ENCODE measurements around the gene BICRAL.
"Not testable (repeated sequence)": the region's sequence is repeated elsewhere in the genome, so short reads cannot be mapped to it uniquely, and the experiment has no call there.

Gene BICRAL

DNA sequence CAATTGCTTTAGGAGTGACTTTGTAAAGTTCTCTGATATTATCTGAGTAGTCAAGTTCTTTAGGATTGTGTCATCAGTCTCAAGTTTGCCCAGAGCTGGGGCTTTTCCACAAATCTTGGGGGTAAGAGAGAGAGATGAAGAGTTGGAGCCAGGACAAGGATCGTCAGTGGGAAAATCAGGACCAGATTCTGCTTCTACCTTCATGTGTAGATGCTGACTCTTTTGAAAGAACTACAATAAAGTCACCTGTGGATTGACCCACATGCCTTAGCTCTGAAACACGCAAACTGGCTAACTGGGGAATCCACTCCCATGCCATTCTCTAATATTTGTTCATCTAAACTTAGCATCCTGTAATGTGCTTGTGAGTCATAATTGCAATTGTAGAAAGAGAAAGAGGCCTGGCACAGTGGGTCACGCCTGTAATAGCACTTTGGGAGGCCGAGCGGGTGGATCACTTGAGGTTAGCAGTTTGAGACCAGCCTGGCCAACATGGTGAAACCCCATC, 15.6 kb upstream of the BICRAL start:
- DNase-seq = no peak

DNA sequence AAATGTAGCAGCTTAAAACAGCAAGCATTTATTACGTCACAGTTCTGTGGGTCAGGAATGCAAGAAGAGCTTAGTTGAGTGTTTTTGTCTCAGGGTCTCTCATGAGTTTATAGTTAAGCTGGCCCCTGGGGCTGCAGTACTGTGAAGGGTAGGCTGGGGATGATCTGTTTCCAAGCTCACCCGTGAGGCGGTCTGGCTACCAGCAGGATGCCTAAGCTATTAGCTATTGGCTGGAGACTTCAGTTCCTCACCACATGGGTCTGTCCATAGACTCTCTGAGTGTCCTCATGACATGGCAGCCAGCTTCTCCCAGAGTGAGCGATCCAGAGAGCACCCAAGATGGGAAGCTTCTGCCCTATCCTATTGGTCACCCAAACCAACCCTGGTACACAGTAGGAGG, 12.8 kb upstream of the BICRAL start:
- no peak for DNase-seq

DNA sequence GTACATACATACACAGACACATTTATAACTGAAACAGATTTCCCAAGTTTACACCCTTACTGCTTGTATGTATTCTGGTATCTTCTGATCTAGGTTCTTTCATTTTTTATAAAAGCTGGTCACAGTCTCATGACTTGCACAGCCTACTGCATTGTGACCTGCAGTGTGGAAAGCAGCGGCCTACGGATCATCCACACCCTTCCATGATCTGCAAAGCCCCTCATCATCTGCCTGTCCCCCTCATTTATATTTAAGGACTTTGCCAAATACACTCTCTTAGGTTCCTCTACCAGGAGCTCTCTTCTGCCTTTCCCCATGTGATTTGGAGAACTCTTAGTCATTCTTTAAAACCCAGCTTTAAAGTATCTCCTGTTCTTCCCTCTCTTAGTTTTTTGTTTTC, 12.0 kb upstream of the BICRAL start:
- DNase-seq = no peak

DNA sequence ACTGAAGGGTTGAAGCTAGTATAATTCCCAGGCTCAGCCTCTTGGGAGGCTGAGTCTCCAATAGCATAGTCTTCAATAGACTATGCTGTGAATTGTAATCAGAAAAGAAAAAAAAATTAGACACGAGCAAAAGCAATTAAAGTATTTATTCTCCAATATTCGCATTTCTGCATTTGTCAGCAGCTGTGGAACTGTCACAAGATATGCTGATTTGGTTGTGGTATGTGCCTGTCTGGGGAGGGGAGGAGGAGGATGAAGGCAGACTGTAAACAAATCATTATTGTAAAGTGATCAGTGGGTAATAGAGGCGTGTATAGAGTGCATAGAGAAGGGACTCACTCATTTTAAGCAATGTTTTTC, 10.1 kb upstream of the BICRAL start:
- no peak for DNase-seq

DNA sequence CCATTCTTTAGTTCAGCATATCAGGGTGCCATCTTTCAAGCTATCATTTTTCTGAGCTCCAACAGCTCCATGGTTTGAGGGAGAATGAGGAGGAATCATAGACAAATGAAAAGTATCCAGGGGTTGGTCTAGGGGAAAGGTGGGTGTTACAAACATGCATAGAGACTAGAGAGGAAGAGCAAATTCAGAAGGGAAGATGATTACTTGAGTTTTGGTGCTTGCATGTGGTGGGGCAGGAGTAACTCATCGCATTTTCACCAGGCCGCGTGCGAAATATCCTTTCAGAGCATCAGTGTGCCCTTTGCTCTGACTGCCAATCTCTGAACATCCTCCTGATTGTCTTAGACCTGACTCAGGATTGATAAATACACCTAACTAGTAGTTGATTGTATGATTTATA, 7.7 kb upstream of the BICRAL start:
- no peak for DNase-seq

DNA sequence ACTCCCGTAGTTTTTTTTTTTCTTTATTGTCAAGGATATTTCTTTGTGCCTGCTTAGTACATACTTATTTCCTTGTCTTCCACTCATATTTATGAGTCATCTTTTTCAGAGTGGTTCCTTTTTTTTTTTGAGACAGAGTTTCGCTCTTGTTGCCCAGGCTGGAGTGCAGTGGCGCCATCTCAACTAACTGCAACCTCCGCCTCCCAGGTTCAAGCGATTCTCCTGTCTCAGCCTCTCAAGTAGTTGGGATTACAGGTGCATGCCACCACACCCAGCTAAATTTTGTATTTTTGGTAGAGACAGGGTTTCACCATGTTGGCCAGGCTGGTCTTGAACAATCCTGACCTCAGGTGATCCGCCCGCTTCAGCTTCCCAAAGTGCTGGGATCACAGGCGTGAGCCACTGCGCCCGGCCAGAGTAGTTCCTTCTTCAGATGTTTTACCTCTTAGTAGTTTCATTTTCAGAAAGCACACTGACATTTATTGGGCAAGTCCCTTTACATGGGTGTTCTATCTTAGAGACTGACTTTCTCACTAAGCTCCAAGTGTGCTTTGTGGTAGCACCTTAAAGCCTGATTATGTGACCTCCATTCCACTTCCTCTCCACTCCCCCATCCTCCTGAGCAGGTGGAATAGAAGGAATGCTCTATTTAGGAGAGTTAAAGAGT, 6.9 kb upstream of the BICRAL start:
- not testable (repeated sequence) for DNase-seq

DNA sequence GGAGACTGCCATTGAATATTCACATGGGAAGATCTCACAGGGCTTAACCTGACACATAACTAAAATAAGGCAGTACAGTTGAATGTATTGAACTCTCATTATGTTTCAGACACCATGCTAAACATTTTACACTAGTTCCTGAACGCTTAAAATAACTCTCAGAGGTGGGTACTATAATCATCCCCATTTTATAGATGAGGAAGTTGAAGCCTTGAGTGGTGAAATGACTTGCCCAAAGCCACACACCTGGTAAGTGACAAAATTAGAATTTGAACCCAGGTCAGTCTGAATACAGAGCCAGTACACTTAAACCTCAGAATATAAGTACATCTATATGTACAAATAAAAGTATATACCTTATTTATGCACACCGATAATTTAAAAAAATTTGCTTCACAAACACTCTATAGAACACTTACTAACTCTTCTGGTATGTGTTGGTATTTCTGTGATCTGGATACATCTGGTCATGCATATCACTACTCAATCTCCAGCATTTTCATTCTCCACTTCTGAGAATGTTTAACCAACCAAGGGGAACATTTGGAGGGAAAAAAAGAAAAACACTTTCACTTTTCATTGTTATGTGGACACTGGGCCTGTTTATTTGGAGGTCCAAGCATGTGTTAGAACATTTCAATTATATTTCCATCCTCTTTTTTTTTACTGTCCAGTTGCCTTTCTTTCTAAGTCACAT, 4.6 kb upstream of the BICRAL start:
- DNase-seq = no peak

DNA sequence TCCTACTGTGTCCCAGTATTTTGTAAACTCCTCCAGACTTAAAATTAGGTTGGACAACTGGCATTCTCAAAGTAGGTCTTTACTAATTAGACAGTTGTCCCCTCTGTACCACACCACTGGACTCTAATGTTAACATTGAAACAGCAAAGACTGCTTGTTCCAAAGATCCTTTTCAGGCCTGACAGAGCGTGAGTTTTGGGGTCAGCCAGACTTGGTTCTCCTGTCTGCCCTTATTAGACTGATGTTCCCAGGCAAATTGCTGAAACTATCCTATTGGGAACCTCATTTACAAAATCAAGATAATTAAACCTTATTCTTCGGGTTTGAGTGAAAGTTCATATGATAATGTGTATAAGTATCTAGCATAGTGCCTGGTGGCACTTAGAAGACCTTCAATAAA, 3.7 kb upstream of the BICRAL start:
- DNase-seq = no peak

DNA sequence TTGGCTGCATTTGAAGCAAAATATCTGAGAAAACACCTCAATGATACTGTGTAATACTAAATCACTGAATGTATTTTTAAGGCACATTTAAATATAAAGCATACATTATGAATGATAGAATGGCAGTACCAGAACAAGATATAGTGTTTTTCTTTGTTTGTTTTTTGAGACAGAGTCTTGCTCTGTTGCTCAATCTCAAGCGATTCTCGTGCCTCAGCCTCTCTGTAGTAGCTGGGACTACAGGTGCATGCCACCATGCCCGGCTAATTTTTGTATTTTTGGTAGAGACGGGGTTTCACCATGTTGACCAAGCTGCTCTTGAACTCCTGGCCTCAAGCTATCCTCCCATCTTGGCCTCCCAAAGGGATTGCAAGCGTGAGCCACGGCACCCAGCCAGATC, 2.3 kb upstream of the BICRAL start:
- DNase-seq = no peak

DNA sequence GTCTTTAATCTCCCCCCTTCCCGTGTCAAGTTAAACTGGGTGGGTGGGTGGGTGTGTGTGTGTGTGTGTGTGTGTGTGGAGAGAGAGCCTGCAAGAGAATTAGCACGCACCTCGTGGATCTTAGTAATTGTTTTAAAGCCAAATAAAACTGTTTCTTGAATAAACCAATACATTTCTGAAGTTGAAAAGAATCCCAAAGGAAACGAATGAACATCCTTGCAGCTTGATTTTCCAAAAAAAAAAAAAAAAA, 381 bp upstream of the BICRAL start:
- DNase-seq = peak; percentile 55

DNA sequence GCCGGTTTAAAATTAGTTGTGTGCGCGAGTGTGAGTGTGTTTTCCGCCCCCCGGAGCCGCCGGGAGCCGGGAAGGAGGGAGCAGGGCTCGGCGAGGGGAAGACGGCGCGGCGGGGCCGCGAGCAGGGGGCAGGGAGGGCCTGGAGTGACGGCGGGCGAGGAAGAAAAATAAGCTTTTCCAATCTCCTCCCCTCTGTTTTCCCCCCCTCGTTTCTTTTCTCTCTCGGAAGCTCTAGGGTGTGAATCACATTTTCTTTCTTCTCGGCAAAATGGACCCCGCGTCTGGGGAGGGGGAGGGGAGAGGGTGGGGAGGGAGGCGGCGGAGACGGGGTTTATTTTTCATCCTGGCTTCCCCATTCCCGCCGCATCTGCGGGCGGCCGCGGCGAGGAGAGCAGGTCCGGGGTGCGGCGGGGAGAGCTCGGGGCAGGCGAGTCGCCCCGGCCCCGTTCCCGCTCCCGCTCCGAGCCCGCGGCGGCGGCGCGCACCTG, 881 bp downstream of the BICRAL start:
- peak; percentile 92 for DNase-seq

DNA sequence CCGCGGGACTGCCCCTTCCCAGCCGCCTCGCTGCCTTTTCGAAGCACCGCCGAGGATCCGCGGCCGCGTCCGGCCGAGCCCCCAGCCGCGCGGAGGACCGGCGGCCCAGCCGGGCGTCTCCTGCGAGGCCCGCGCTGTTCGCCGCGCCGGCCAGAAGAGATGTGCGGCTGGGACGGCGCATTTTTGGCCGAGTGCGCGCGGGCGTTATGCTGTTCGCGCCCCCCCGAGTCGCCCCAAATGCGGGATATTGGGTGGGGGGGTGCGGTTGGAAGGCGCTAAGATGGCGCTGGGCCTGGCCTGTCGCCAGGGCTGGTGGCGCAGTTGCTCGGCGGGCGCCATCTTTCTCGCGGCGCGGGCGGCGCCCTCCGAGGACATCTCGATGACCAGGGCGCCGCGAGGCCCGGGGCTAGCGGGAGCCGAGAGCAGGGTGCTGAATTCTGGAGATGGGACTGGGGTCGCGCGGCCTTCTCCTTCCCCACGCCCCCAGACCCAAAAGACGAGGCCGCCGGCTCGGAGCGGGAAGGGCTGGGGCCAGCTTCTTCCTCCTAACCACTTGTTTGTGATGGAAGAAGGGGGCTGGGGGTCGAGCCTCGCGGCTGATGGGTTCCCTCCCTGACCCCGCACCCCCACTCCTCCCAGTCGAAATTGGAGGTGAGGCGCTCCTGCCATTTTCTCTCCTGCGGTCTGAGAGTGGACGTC, 1.5 kb downstream of the BICRAL start:
- peak; percentile 93 for DNase-seq

DNA sequence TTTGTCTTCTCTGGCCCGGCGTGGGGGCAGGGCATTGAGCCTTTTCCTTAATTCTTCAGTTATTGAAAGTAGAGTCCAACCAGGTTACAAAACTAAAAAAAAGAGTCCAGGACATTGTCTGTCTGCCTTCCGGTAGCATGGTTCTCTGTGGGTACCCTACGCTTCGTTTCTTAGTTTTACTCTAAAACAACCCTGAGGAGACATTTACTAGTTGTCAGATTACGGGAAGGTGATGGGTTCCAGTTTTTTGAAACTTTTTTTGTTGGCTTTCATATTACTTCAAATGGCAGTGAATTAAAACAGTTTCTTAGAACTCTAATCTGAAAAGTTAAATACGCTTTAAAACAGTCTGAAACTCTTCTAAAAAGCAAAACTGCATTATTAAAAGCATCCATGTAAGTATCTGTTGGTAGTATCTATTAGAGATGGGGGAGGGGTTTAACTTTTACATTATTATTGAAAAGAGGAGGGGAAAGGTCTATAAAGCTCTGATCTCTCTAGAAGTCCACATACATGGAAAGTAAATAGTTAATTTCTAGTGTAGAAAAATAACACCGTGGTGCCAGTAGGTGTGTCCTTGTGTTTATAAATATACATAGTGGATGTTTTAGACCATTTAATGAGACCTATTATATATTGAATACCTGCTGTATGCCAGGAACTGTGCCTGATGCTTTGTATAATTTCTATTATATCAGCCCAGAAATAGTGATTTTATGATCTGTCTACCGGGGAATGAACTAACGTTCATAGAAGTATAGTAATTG, 2.2 kb downstream of the BICRAL start:
- no peak for DNase-seq

DNA sequence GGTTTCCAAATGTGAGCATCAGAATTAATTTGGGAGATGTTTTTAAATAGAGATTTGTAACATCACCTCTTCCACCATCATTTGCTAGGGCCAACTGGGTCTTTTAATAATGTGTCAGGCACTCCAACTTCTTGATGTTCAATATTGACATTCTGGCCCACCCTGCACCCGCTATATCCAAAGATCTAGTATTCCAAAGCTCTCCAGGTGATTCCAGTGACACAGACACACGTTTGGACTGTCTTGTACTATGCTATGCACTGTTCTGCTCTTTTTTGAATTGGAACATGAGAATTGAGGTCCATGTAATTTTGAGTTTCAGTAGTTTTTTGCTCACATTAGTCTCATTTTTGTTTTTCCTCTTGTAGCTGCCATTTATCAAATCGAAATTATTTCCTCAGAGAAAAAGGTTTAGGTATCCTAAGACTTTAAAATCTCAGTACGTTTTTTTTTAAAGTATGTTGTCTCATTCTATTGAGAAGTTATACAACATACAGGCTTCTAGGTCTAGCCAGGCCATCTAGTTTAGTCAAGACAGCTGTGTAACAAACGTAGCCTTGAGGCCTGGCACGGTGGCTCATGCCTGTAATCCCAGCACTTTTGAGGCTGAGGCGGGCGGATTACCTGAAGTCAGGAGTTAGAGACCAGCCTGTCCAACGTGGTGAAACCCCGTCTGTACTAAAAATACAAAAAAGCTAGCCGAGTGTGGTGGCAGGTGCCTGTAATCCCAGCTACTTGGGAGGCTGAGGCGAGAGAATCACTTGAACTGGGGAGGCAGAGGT, 3.1 kb downstream of the BICRAL start:
- no peak for DNase-seq

DNA sequence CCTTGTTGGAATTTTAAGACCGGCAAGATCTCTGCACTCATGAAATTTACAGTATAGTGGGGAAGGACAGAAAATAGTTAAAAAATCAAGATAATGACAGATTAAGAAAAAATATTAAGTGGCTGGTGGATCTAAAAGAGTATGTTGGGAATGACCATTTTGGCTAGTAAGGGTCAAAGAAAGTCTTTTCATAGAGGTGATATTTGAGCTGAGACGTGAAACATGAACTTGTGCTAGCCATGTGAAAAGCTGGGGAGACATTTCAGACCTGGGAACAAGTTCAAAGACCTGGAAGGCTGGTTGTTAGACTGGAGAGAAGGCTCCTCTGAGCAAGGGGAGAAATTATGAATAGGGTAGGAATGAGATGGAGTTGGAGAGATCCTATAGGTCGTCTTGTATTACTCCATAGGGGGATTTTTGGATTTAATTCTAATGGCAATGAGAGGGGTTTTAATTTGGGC, 4.7 kb downstream of the BICRAL start:
- no peak for DNase-seq

DNA sequence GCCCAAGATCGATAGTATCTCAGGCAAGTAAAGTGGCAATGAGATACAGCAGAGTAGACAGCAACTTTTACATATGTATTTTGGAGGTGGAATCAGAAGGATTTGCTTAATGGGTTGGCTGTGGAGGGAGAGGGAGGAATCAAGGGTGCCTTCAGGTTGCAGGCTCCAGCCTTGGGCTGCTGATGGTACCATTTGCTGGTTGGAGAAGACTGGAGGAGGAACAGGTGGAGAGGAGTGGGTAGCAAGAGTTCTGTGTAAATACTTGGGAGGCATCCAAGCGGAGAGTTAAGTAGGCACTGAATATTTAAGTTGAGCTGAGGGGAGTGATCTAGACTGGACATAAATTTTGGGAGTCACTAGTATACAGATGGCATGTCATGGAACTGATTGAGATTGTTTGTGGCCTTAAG, 5.2 kb downstream of the BICRAL start:
- DNase-seq = no peak

DNA sequence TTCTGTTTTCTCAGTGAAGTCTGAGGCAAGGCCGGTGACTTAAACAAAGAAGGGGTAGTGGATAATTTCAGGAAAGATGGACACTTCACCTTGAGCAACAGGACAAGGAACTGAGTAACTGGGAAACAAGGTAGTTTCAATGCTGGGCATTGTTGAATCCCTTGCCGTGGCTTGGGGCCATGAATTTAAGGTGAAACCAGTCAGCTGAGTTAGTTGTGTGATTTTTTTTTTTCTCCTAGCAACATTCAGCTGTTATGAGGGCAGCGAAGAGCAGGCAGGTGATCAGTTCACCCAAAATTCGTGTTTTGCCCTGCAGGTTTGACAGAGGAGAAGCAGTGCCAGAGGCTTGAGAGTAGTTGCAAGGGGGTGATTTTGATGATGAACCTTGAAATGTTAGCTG, 6.8 kb downstream of the BICRAL start:
- DNase-seq = no peak

DNA sequence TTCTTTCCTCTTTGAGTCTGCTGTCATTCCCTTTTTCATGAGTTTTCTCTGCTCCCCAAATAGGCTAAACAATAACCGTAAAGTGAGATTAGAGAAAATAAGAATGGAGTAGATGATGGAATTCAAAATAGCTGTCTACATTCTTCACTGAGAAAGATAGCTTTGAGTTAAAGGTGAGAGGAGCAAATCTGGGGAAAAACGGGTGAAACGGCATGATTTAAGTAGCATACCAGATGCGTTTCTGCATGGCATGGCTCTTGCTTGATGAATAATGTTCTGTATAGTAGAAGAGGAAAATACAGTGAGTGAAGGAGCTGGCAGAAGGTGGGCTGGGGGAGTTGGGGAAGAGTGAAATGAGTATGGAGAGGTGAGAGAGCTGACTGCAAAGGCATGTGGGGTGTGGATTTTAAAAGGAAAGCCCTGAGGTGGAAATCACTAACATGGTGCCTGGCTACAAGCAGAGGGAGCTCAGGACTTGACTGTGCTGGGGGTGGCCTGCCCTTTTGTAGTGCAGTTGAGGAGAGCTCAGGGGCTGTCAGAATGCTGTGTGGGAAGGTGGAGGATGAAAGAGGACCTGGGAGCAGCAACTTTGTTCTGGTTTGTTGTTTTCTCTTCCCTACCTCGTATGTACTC, 8.8 kb downstream of the BICRAL start:
- DNase-seq = no peak

DNA sequence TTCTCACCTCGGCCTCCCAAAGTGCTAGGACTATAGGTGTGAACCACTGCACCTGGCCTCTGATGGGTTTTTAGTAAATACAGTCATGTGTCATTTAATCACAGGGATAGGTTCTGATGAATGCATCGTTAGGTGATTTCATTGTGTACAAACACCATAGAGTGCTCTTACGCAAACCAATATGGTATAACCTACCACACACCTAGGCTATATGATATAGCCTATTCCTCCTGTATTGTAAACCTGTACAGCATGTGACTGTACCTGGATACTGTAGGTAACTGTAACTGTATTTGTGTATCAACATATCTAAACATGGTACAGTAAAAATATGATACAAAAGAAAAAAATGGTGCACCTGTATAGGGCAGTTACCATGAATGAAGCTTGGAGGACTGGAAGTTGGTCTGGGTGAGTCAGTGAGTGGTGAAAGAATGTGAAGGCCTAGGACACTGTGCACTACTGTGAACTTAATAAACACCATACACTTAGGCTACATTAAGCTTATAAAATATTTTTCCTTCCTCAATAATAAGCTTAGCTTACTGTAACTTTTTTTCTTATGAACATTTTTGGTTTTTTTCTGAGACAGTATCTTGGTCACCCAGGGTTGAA, 10.0 kb downstream of the BICRAL start:
- no peak for DNase-seq

DNA sequence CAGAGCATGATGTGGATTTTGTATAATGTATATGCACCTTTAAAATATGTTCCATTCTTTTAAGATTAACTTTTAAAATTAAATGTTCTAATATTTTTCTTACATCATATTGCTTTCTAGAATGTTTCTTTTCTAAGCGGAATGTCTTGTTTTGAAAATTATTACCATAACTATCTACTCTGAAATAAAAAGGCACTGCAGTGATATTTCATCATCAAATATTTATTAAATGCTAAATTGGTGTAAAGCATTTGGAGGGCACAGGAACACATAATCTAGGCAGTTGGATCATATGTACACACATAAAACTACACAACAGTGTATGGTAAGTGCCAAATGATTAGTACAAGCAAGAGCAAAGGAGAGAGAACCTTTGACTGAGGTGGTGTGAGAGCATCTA, 13.8 kb downstream of the BICRAL start:
- DNase-seq = no peak

DNA sequence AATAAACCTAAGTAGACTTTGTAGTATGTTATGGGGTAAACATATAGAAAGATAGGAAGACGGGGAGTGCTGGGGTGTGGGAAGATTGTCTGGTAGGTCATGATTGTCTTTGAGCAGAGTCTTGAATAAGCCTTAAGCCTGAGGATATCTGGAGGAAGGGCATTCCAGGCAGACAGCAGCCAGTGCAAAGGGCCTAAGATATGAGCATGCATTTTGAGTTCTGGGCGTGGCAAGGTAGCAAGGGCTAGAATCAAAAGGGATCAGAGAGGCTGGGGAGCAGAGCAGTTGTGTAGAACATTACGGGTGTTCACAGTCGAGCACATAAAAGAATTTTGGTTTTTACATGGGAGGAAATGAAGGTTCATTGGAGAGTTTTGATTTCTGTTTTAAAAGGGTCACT, 14.3 kb downstream of the BICRAL start:
- no peak for DNase-seq

DNA sequence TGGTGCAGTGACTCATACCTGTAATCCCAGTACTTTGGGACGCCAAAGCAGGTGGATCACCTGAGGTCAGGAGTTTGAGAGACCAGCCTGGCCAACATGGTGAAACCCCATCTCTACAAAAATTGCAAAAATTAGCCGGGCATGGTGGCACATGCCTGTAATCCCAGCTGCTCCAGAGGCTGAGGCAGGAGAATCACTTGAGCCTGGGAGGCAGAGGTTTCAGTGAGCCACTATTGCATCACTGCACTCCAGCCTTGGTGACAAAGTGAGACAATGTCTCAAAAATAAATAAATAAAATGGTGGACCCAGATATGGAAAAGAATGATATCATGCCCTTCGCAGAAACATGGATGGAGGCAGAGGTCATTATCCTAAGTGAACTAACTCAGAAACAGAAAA, 15.8 kb downstream of the BICRAL start:
- not testable (repeated sequence) for DNase-seq

All from right forelimb (tissue), 1 donor.